Retina (tissue), 1 donor: ENCODE data around the gene RGS1.

Experiments used
- DNase-seq: peaks from one replicate; pipeline ENCODE4 v3.0.0-alpha.2; 2016

The RGS1 gene

DNA sequence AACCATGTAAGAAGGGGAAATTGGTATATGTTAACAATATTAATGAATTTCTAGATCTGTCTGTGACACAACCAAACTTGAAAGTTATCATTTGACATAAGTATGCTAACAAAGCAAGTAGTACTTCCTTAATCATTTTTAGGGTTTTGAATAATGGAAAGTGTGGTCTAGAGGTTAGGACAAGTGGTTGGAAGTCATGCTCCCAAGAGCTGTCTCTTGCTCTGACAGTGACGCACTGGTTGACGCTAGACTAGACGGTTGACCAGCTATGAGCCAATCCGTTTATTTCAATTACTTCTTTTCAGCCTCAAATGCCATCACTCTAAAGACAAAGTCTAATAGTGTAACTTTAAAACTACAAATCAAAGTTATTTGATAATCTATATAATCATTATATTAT is 20.7 kb upstream of the RGS1 start:
- DNase-seq = no peak

DNA sequence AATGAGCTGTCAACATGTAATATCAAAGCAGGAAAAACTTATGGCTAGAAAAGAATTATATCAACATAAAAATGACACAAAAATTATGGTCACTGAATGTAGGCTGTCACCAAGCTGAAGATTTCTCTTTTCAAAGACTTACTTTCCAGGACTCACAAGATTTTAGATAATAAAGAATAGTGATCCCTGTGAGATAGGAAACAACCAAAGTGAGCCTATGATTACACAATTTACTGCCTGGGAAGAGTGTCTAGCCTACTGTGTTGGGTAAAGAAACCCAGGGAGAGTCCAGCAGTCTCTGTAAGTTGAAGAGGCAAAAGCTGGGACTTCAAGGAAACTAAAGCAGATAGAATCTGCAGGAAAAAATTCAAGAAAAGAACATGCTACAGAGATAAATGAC is 20.2 kb upstream of the RGS1 start:
- DNase-seq = no peak

DNA sequence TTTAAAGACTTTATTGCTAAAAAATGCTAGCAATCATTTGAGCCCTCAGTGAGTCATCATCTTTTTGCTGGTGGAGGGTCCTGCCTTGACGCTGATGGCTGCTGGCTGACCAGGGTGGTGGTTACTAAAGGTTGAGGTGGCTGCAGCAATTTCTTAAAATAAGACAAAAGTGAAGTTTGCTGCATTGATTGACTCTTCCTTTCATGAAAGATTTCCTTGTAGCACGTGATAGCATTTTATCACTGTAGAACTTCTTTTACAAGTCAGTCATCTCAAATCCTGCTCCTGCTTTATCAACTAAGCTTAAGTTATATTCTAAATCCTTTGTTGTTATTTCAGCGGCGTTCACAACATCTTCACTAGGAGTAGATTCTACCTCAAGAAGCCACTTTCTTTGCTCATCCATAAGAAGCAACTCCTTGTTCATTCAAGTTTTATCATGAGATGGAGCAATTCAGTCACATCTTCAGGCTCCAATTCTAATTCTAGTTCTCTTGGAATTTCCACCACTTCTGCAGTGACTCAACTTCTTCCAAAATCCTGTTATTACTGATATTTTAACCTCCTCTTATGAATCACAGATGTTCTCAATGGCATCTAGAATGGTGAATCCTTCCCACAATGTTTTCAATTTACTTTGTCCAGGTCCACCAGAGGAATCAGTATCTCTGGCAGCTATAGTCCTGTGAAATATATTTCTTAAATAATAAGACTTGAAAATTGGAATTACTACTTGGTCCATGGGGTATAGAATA is 17.6 kb upstream of the RGS1 start:
- no peak for DNase-seq

DNA sequence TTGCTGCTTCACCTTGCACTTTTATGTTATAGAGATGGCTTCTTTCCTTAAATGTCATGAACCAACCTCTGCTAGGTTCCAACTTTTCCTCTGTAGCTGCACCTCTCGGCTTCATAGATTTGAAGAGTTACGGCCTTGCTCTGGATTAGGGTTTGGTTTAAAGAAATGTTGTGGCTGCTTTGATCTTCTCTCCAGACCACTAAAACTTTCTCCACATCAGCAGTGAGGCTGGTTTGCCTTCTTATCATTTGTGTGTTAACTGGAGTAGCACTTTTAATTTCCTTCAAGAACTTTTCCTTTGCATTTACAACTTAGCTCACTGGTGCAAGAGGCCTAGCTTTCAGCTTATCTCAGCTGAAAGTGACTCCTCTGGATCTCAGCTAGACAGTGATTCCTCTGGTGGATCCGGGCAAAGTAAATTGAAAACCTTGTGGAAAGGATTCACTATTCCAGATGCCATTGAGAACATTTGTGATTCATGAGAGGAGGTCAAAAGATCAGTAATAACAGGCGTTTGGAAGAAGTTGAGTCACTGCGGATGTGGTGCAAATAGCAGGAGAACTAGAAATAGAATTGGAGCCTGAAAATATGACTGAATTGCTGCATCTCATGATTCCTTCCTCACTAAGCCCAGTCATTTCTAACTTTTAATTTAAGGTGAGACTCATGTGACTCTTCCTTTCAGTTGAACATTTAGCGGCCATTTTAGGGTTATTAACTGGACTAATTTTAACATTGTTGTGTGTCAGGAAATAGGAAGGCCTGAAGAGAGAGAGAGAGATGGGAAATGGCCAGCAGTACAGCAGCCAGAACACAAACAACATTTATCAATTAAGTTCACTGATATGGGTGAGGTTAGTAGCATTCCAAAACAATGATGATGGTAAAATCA is 16.2 kb upstream of the RGS1 start:
- no peak for DNase-seq

DNA sequence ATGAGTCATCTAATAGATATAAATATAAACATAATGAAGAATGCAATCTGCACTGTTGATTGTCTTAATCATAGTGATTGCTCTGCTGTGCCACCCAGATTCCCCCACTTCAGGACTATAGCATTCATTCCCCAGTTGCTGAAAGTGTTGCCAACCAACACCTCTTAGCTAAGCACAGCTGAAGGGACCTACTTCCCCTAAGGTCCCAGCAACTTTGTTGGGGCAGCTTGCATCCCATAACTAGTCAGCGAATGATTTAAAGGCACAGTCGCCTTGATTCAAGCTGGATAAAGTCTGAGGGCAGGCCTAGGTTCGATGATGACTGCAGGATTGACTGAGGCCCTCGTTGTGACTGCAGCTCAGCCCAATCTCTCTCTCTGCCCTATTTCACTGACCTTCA is 14.3 kb upstream of the RGS1 start:
- DNase-seq = no peak

DNA sequence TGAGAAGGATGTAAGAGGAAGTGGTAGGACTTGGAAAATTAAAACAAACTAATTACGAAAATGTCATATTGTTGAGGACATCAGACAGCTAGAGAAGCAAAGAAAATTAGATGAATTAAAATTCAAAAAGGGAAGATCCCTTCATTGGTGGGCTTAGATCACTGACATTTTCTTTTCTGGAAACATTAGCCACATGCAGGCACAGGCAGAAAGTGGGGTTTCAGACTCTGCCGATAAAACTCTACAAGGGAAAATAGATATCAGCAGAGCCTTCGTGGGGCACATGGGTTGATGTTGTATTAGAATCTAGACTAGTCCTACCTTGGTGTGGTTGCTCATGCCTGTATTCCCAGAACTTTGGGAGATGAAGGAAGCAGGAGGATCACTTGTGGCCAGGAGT is 12.4 kb upstream of the RGS1 start:
- DNase-seq = no peak

DNA sequence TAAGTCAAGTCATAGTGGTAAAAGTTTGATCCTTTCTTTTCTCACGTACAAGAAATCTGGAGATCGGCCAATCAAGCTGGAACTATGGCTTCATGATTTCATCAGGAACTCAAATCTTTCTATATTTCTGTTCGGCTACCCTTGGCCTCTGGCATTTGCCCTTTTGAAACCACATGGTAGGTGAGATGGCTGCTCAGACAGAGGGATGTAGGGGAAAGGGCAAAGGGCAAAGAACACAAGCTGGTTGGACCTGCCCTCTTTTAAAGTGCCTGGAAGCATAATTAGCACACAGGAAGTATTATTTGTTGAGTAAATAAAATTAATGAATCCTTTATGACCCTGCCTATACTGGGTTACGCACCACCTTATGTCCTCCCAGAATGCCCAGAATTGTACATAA is 11.5 kb upstream of the RGS1 start:
- DNase-seq = no peak

DNA sequence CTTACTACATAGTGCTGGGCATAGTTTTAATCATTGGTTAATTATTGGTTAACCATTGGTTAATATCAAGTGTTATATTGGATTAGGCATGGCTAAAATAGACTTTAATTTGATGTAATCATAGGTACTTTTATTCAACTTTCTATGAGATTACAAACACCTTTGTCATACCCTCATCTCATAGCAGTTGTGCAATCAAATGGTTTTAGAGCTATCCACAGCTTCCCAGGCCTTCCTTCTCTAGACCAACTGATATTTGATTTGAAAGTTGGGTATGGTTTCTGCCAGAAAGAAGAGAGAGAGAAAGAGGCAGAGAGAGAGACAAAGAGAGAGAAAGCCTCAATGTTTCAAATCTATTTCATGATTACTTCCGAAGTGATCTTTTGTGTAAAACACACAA is 9.6 kb upstream of the RGS1 start:
- DNase-seq = no peak

DNA sequence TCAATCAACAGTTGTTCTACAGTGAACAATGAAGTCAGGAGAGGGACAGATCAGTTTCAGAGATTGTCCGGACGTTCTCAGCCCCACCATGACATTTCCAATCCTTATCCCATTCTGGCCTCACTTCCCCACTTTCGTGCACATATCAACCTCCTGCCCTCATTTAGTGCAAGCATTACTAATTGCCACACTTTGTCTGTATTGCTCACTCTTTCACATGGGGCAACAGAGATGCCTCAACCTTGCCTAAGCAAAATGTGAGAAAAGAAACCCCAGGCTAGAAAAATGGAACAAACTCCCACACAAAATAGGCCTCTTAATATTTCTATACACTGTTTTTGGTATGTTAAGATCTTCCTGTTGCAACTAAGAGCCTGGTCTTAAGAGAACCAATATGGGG is 8.9 kb upstream of the RGS1 start:
- DNase-seq = no peak

DNA sequence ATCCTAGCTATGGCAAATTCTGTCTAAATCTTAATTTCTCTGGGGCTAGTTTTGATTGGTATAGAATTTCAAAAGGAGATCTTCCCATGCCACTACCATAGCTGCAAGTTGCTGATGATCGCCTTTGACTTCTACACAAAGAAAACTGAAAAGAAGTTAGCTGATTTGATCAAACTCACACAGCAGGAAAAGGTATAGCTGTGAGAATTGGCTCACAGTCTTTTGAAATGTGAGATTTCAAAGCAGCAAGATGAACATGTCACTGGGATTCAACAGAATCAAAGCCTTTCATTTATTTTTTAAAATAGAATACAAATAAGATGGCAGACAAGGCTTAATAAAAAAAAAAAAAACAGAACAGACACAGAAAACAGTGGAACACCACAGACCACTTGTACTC is 7.5 kb upstream of the RGS1 start:
- DNase-seq = no peak

DNA sequence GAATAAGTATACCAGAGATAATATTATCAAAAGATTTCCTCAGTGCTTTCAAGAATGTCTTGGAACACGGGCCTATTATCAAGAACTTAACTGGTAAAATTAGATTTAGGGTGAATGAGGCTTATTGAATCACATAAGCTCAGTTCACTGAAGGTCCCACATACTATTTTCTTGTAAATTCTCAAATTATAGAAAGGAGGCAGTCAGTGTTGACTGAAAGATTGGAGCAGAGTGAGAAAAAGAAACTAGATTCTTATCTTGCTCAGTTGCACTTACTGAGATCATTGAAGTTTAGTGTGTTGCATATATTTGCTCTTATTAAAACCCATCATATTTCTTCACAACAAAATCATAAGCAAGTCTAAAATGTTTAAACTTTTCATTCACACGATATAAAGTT is 3.9 kb upstream of the RGS1 start:
- no peak for DNase-seq

DNA sequence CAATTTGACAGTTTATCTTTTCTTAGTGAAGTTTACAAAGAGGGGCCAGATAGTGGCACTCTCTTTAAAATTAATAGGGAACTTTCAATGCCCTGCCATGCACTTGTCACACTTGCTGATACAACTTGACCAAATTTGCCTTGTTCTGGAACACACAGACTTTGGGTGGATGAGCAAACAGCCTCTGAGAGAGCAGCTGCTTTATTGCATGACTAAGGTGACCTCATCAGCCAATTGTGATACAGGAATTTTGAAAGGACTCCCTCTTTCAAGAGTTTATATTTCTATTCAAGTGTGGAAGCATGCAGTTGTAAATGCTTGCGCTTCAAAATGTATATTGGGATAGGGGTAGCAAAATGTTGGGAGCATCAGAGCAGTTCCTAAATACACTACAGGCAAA is 2.1 kb upstream of the RGS1 start:
- no peak for DNase-seq

DNA sequence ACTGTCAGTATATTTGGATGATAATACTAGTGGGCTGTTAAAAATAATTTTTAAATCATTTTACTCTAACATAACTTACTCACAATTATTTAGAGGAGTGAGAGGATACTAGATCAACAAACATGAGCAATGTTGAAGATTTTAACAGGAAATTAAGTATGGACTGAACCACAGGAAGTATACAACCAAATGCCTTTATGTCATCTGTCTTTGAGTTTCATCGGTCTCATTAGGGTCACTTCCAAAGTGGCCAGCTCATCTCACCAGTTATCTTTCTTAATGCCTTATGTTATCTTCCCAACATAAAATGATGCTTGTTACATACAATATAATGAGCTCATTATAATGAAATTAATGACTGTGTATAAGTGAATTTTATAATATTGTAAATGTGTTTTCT is 1.5 kb upstream of the RGS1 start:
- DNase-seq = no peak

DNA sequence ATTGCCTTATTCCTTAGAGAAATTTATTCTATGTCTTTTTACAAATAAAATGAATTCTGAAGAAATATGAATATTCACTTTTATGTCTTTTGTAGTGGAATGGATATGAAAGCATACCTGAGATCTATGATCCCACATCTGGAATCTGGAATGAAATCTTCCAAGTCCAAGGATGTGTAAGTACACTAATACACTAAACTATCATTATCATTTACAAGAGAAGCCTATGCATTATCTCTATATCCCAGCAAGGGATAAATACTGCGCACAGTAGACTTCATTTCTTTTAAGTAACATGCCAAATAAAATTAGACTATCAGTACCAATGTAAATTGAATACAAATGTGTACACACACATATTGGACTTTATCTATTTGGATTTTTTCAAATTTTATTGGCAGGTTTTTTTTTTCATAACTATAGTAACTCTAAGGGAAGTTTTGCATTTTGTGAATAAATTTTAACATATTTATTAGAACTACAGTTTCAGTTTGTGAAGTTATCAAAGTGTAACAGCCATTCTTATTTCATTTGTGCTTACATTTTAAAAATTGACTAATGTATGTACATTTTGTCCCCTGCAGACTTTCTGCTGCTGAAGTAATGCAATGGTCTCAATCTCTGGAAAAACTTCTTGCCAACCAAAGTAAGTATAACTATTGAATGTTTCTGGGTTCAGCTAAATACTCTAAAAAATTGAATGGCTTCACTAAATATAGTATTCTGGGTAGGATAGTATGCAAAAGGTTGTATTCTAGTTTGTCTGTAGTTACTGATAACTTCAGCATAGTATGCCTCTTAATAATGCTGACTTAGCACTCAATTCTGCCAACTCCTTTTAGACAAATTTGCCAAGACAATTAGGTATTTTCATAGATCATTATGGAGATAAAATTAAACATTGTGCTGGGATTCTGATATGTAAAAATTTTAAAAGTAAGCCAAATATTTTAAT is 894 bp downstream of the RGS1 start:
- DNase-seq = no peak

DNA sequence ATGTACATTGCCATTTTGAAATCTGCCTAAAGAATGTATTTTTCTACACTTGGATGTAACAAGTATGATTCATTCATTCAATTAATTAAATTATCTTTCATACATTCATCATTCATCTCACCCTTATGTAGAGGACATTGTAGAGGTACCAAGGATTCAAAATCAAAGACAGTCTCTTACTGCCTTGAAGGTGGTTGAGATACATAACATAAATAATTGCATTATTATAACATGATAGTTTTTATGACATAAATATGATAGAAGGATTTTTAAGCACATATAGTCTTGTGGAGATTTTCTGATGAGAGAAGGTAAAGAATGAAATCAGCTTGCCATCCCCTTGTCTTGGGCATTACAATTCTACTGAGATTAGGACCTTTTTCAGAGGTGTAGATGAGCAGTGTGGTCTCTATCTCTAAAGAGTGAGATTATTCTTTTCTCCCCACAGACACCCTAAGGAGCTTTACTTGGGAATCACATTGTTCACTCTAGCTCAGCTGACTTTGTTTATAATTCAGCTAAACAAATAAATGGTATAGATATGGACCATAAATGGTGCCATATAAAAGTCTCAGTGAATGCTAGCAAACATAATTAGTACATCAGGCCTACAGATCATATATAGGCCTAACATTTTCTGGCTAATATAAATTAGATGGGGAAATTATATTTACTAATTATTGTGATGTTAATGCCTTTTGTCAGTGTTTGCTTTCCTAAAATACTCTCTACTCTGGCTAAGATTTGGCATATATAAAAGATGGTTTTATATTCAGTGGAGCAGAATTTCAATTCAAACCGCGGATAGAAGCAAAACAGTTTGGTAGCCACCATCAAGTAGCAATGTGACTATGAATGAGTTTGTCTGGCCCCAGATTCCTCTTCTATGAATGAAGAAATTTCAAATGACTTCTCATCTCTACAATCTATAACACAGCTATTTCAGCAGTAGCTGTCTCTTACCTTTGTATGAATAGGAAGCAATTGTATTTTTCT is 1.9 kb downstream of the RGS1 start:
- no peak for DNase-seq

DNA sequence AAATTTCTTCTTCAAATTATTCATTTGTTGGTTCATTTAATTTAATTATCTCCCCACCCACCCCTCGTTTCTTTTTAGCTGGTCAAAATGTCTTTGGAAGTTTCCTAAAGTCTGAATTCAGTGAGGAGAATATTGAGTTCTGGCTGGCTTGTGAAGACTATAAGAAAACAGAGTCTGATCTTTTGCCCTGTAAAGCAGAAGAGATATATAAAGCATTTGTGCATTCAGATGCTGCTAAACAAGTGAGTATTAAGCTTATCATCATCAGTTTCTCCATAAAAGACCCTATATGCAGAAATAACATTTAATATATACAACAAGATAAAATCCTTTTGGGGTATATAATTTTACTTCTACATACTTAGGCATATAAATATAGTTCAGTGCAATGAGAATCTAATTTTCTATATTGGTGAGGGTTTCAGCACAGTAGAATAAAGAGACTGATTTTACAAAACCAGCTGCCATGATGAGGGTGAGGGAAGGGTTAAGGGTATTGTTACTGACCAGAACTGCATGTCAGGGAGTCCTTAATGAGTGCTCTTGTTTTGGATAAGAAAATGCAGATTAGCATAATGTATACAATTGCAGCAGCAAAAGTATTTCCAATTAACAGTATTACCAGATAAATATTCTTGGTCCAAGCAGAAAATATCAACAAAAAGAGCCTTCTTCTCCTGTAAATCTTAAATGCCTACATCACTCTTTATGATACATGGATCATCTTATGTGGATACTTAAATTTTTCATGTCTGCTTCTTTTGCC is 2.8 kb downstream of the RGS1 start:
- no peak for DNase-seq

DNA sequence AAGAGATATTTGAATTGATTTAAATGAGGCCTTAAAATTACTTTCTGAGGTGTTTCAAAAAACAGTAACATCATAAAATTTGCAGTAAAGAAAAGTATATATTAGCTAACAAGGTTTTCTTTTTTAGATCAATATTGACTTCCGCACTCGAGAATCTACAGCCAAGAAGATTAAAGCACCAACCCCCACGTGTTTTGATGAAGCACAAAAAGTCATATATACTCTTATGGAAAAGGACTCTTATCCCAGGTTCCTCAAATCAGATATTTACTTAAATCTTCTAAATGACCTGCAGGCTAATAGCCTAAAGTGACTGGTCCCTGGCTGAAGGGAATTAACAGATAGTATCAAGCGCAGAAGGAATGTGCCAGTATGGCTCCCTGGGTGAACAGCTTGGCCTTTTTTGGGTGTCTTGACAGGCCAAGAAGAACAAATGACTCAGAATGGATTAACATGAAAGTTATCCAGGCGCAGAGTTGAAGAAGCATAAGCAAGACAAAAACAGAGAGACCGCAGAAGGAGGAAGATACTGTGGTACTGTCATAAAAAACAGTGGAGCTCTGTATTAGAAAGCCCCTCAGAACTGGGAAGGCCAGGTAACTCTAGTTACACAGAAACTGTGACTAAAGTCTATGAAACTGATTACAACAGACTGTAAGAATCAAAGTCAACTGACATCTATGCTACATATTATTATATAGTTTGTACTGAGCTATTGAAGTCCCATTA is 3.6 kb downstream of the RGS1 start:
- no peak for DNase-seq

DNA sequence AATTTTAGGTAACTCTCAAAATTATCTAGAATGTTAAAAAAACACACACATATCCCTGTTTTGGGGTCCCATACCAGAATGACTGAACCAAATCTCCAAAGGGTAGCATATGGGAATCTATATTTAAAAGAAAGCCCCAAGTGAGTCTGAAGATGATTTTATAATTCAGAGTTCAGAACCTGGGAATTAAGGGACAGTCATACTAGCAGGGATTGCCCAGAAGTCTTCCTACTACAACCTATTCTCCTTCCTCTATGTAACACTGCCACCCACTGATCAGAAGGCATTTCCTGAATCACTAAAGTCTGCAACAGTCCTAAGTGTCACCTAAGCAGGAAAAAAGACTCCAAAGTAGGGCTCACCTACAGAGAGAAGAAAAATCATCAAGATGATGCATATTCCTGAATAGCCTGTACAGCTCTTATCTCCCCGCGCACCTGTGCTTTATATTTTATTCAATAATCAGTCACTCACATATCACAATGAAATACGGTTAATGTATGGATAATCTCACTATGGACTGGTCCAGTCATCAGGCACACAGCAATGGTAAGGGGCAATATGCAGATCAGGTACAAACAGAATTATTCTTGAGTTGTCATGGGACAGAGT is 4.9 kb downstream of the RGS1 start:
- DNase-seq = no peak

DNA sequence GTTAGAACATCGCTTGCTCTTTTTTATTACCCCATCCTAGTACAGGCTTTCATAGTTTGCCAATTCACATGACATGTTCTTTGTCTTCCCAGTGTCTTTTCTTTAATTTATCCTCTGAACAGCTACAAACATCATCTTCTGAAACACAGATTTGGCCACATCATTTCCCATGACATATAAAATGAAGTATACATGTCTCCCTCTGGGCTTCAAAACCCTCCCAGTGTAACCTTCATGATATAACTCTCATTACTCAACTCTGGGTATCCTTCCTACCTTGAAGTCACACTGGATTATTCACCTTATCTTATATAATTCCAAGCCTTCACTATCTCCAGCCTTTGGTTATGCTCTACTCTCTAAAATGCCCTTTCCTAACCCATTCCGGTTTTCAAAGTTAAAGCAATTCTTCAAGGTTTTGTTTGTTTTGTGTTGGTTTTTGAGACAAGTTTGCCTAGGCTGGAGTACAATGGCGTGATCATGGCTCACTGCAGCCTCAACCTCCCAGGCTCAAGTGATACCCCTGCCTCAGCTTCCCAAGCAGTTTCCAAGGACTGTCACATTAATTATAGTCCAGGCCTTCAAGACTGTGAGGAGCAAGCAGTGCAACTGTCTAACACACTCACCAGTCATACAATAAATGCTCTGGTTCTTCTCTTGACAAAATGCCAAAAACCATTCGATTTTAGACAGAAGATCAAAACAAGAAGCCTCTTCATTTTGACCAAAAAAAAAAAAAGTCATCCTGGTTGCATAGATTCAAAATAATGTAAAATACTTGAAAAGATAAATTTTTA is 5.8 kb downstream of the RGS1 start:
- no peak for DNase-seq
